Fibroblast of the aortic adventitia (primary cell): ENCODE data around the gene PRKCB. TPM values are rescaled to one million over a fixed set of nuclear protein-coding genes. Genes with fewer than 3 reads are reported as not detected.

Experiments used
- DNase-seq: peaks from one replicate; pipeline ENCODE4 v3.0.0-alpha.2; 2010; ENCODE audit warnings: low read depth
- H3K4me3 ChIP-seq: 2 replicates; pipeline ENCODE4 v1.5.1; 2011; ENCODE audit warnings: low read depth, mild to moderate bottlenecking, control low read depth, low read length, moderate library complexity
- CTCF ChIP-seq: IDR thresholded peaks from 2 replicates; pipeline ENCODE4 v1.5.1; 2011; ENCODE audit warnings: mild to moderate bottlenecking, low read length, control low read depth, inconsistent platforms; ENCODE audit not compliant: insufficient read depth
- total RNA-seq: library from RNA; depleted of rRNA; stranded (reverse); fragments of >200 nt; gene quantifications from 2 replicates; pipeline ENCODE4 v1.2.3, GENCODE V29; 2012; ENCODE audit warnings: low replicate concordance

Gene PRKCB
- total RNA-seq, 1 donor, result not detected

DNA sequence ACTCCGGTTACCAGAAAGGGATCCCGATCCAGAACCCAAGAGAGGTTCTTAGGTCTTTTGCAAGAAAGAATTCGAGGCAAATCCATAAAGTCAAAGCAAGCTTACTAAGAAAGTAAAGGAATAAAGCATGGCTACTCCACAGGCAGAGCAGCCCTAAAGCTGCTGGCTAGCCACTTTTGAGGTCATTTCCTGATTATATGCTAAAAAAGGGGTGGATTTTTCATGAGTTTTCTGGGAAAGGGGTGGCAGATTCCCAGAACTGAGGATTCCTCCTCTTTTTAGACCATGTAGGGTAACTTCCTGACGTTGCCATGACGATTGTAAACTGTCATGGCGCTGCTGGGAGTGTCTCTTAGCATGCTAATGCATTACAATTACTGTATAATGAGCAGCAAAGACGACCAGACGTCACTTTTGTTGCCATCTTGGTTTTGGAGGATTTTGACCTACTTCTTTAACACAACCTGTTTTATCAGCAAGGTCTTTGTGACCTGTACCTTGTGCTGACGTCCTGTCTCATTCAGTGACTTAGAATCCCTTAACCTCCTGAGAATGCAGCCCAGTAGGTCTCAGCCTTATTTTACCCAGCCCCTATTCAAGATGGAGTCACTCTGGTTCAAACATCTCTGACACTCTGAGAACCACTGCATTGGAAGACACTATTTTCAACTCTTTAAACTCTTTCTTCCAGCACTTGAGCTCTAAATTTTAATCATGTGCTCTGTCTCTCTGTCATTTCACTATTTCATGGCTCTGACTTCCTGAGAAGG, 216.7 kb downstream of the PRKCB start:
- H3K4me3 ChIP-seq, result no peak overlapping the region
- DNase-seq, result no peak
- no peak for TF ChIP-seq CTCF

DNA sequence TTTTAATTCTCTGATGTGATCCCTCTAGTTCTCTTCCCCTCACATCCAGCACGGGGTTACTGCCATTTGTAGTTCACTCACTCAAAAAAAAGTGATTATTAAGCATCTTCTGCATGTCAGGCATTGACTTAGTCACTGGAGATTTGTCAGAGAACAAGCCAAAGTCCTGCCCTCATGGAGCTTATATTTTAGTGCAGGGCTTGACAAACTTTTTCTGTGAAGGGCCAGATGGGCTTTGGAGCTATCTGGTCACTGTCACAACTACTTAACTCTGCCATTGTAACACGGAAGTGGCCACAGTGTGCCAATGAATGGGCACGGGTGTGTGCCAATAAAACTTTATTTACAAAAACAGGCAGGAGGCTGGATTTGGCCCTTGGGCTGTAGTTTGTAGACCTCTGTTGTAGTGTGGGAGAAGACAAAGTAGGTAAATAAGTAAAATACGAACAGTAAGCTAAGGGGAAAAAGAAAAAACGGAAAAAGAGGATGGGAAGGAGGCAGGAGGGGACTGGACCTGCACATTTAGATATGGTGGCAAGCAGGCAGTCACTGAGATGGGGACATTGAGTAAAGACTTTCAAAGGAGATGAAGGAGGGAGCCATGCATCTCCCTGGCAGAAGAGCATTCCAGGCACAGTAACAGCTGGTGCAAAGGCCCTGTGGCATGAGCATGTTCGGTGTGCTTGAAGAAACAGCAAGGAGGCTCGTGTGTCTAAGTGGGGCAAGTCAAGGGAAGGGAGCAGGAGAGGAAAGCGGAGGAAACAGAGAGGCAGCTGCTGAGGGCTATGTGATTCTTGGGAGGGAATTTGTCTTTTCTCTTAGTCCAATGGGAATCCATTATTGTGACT, 217.5 kb downstream of the PRKCB start:
- no peak overlapping the region for H3K4me3 ChIP-seq
- TF ChIP-seq CTCF, result no peak
- DNase-seq, result no peak

DNA sequence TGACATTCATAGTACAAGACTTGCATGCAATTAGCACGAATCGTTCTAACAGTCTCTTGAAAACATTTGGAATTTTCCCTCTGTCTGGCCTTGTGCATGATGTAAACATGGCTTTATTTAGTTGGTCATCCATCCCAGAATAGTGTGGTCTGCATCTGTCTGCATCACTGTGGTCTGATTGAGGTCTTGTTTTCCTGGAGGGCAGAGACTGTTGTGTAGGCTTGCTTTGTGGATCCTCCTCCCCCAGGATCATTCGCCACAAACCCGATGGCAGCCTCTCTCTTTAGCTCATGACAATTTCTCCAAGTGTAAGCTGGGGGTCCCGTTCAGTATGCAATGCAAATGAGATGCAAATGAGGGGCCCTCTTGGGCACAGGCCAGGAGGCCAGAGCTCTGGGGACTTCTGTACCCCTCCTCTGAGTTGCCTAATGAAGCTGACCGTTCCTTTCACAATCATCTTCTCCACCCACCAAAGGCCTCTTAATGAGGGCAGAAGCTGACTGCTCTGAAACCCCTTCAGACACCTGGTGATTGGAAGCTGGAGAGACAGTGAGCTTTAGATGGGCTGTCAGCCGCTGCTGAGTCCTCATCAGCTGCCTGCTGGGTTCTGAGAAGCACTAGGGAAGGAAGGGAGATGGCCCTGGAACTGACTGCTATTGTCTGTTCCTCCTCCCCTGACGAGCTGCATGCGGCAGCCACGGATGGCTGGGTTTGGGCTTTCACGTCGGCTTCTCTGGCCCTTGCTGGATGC, 219.1 kb downstream of the PRKCB start:
- no peak for DNase-seq
- no peak overlapping the region for H3K4me3 ChIP-seq
- no peak for TF ChIP-seq CTCF

GRCh38 chr16:24062270-24062817, 226.6 kb downstream of the PRKCB start:
- no peak overlapping the region for H3K4me3 ChIP-seq
- no peak for TF ChIP-seq CTCF
- DNase-seq, result no peak

GRCh38 chr16:24069036-24069590, 233.3 kb downstream of the PRKCB start:
- no peak for DNase-seq
- TF ChIP-seq CTCF, result no peak
- no peak overlapping the region for H3K4me3 ChIP-seq

DNA sequence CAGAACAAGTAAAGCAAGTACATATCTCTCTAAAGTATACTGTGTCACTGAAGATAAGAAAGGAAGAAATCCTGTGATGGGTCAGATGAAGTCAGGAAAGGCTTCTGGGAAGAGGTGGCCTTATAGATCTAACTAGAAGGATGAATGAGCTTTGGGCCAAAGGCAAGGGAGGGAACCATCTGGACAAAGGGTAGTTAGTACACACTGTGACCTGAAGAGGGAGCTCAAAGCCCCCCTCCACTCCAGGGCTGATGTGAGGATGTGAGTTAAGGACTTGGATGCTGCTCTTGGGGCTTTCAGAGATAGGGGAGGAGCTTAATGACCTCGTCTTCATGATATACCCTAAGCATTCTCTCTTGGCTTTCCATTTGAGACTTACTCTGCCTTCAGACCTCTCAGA, 235.1 kb downstream of the PRKCB start:
- no peak for TF ChIP-seq CTCF

More for the DNA sequence above, 235.1 kb downstream of the PRKCB start:
- no peak for DNase-seq
- no peak overlapping the region for H3K4me3 ChIP-seq
